GM19438 (cell line): ENCODE measurements around the gene EPHA3.

ENCODE experiments used
- ATAC-seq: cut with Tn5 transposase; IDR thresholded peaks from one replicate; pipeline ENCODE4 v1.9.1; 2021; ENCODE audit warnings: low read depth; ENCODE audit not compliant: unreplicated experiment

Gene EPHA3

GRCh38 chr3:89434621-89435380 is 327.4 kb downstream of the EPHA3 start:
- no peak for ATAC-seq

GRCh38 chr3:89436846-89437245 is 329.4 kb downstream of the EPHA3 start:
- ATAC-seq, result no peak

DNA sequence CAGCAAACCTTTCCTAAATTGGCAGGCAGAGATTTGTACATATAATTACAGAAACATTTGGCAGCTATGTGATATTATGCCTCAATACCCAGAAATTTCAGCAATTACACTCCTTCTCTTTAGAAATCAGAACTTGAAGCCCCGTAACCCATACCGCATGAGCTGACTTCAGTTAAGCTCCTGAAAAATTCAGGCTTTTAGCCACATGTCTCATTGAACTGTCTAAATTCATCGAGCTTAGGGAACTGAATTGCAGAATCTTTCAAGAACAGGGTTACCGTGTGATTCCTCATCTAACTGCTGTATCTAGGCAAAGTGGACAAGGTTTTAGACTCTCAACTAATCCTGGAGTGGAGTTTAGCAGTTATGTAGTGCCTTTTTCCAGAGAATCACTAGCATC is 333.0 kb downstream of the EPHA3 start:
- ATAC-seq, result no peak

- ATAC-seq, result no peak
Measured at GRCh38 chr3:89441141-89441540, 333.7 kb downstream of the EPHA3 start.

DNA sequence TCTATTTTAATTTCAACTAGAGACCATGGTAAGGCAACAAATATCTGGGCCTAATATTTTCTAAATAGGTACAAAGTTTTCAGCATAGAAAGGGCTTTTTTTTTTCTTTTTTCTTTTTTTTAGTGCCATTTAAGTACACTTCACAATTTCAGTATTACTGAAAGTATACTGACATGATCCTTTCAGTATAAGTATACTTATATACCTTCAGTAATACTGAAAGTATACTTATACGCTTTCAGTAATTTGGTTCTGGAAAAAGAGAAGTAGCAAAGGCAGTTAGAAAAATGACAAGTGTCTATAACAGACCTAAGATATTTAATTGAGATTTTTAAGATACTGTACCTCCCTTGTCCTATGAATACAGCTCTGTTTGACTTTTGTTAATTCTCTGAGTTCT is 339.2 kb downstream of the EPHA3 start:
- no peak for ATAC-seq

DNA sequence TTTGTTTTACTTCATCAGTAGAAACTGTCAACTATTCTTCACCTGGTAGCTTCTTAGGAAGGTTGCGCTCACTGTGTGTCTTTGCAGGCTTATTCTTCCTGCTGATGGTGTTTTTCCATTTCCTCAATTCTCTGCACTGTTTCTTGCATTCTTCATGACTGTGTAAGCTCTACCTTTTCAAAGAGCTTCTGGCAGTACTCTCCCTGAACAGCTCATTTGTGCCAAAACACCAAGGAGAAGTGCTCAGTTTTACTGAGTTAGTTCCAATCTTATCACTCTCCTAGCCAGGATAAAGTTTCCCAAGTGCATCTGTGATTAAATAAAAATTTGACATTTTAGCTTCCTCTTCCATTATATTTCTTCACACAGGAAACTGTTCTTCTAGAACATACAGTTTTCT is 339.8 kb downstream of the EPHA3 start:
- no peak for ATAC-seq

GRCh38 chr3:89449086-89449485 is 341.7 kb downstream of the EPHA3 start:
- ATAC-seq, result no peak

DNA sequence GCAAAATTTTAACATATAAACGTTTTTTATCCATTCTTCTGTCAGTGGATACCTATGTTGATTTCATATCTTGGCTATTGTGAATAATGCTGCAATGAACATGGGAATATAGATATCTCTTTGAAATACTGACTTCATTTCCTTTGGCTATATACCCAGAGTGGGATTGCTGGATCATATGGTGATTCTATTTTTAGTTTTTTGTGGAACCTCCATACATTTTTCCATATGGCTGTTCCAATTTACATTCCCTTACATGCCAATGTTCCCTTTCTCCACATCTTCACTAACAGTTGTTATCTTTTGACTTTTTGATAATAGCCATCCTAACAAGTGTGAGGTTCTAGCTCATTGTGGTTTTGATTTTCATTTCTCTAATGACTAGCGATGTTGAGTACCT is 344.6 kb downstream of the EPHA3 start:
- ATAC-seq, result no peak

GRCh38 chr3:89455240-89455639 is 347.8 kb downstream of the EPHA3 start:
- no peak for ATAC-seq

DNA sequence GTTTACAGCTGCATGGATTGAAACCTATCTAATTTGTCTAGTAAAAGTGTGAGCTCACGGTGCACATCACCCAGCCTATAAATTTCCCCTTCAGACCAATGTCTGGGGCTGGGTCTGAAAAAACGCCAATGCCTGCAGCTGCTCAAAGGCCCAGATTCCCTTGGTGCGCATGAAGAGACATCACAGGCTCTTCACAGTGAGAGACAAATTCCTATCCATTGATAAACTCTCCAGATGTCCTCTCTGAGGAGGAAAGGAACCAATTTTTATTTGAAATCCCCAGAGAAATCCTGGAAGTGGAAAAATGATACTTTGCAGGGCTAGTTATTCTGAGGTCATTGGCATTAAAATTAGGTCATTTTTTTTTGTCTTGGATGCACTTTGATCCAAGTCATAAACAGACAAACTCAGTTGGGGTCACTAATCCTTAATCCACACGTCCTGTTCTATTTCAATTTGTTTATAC is 360.5 kb downstream of the EPHA3 start:
- no peak for ATAC-seq

DNA sequence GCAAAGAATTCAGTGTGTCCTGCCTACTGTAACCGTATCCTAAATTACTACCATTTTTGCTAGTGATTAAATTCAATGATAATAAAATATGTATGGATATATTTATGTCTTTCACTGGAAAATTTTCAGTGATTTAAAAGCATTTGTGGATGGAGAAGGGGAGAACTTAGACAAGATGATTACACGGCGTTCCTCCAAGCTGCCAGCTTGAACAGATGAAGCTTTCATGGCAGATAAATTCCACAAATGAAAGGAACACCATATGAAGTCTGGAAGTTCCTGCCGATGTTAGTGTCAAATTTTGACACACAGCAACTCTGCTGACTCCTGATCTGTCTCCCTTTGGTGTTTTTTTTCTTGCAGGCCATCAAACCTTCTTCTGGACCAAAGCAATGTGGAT is 364.7 kb downstream of the EPHA3 start:
- no peak for ATAC-seq

GRCh38 chr3:89474333-89475130 is 367.1 kb downstream of the EPHA3 start:
- no peak for ATAC-seq

GRCh38 chr3:89488800-89489580 is 381.6 kb downstream of the EPHA3 start:
- no peak for ATAC-seq

GRCh38 chr3:89490129-89490528 is 382.7 kb downstream of the EPHA3 start:
- ATAC-seq, result no peak

DNA sequence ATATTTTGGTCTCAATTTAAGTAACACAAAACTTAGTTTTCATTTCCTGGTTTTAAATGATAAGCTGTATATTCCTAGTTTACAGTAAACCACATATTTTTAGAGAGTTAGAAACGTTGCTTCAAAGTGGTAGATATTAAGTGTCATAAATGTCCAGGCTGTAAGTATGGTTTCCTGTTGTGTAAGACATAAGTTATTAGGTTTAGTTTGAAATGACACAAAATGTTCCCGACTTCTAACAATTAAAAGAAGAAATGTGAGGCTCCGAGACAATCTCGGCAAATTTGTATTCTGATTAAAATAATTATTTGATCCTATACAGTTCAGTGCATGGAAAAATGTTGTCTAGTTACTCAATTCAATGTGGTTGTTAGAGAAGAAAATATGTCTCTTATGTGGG is 387.3 kb downstream of the EPHA3 start:
- no peak for ATAC-seq

- no peak for ATAC-seq
Measured at GRCh38 chr3:89503891-89504391, 396.5 kb downstream of the EPHA3 start.

DNA sequence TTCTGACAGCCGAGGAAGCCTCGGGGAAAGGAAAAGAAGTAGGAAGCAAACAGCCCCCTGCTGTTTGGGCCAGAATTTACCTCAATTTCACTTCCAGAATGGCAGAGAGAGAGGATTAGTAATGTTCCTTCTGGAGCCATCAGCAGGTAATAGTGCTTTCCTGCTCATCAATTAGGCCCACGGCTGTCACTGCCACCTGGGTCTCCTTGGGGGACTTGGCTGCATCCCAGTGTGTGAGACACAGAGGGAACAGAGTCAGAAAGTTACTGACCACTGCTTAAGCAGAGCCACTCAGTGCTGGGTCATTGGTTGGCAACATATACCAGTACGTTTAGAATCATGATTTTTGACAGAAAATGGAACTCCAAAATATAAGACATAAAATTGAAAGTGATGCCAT is 397.0 kb downstream of the EPHA3 start:
- ATAC-seq, result no peak

- no peak for ATAC-seq
Measured at GRCh38 chr3:89506462-89507103, 399.2 kb downstream of the EPHA3 start.

DNA sequence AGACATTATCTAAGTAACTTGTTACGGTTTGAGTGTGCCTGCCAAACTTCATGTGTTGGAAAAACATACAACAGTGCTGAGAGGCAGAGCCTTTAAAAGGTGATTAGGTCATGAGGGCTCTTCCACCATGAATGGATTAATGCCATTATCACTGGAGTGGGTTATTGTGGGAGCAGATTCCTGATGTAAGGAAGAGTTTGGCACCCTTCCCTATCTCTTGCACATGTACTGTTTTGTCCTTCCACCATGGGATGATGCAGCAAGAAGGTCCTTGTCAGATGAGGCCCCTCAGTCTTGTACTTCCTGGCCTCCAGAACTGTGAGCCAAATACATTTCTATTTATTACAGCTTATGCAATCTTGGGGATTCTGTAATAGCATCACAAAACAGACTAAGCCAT is 413.9 kb downstream of the EPHA3 start:
- ATAC-seq, result no peak

GRCh38 chr3:89522155-89522554 is 414.7 kb downstream of the EPHA3 start:
- ATAC-seq, result no peak
